ENCODE measurements around the gene MCTP1.

DNA sequence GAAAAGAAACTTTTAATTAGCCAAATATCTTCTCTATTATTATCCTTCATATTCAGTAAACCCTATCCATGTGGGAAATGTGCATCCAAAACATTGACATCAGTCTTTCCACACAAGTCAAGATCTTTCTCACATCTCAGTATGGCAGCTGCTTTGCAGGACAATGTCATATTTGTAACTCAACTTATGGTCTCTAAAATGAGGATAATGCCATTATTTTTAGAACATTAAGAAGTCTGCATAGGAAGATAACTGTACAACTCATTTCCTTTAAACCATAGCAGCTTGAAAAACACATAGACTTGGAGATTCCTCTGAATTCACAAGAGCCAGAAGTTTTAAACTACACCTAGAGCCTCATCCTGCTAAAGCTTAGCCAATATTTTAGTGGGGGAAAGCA is 43.7 kb downstream of the MCTP1 start:
- TF ChIP-seq, protein P1, sequence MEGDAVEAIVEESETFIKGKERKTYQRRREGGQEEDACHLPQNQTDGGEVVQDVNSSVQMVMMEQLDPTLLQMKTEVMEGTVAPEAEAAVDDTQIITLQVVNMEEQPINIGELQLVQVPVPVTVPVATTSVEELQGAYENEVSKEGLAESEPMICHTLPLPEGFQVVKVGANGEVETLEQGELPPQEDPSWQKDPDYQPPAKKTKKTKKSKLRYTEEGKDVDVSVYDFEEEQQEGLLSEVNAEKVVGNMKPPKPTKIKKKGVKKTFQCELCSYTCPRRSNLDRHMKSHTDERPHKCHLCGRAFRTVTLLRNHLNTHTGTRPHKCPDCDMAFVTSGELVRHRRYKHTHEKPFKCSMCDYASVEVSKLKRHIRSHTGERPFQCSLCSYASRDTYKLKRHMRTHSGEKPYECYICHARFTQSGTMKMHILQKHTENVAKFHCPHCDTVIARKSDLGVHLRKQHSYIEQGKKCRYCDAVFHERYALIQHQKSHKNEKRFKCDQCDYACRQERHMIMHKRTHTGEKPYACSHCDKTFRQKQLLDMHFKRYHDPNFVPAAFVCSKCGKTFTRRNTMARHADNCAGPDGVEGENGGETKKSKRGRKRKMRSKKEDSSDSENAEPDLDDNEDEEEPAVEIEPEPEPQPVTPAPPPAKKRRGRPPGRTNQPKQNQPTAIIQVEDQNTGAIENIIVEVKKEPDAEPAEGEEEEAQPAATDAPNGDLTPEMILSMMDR (IDR thresholded peaks at IDR 0.05): no peak
- TF ChIP-seq ZFX (IDR thresholded peaks at IDR 0.05; ENCODE audit: borderline replicate concordance): no peak
